ENCODE data around the gene PRR16. TPM values are rescaled to one million over a fixed set of nuclear protein-coding genes. Genes with fewer than 3 reads are reported as not detected.

PRR16 gene
- total RNA-seq, 2 donors from 2014 or later, result 1.2 to 1.4 TPM

DNA sequence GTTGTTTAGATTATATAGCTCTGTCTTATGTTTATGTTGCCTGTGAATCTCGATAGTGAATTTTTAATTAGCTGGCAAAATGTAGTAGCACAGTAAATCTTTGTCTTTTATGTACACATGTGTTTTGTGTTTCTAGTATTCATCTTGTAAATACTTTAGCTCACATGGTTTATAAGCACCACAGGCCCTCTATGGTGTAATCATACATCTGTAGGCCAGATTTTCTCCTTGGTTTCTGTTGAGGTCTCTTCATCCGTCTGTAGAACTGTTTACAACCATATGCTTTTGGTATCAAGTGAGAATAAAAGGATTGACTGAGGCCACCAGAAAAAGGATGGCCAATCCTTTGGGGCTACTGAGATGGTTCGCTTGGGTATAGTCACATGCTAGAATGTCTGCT is 45.0 kb downstream of the PRR16 start:
- H3K9me3 ChIP-seq, result no peaks in the 10 kb centered on the region
- DNase-seq, result no peak
- no peak overlapping the region for H3K9ac ChIP-seq (ENCODE audit: low read depth in 2 of 2, low read length in 2 of 2)
- no peak overlapping the region for H3K27ac ChIP-seq
- no peak overlapping the region for H3K4me3 ChIP-seq
- intact Hi-C loops (cut with DNase I), result no loop called here
- no peaks in the 10 kb centered on the region for H3K4me1 ChIP-seq
- H3K27me3 ChIP-seq, result no peaks in the 10 kb centered on the region
- no peaks in the 10 kb centered on the region for H3K36me3 ChIP-seq
- TF ChIP-seq, protein P1, sequence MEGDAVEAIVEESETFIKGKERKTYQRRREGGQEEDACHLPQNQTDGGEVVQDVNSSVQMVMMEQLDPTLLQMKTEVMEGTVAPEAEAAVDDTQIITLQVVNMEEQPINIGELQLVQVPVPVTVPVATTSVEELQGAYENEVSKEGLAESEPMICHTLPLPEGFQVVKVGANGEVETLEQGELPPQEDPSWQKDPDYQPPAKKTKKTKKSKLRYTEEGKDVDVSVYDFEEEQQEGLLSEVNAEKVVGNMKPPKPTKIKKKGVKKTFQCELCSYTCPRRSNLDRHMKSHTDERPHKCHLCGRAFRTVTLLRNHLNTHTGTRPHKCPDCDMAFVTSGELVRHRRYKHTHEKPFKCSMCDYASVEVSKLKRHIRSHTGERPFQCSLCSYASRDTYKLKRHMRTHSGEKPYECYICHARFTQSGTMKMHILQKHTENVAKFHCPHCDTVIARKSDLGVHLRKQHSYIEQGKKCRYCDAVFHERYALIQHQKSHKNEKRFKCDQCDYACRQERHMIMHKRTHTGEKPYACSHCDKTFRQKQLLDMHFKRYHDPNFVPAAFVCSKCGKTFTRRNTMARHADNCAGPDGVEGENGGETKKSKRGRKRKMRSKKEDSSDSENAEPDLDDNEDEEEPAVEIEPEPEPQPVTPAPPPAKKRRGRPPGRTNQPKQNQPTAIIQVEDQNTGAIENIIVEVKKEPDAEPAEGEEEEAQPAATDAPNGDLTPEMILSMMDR (IDR thresholded peaks at IDR 0.05), result no peak

DNA sequence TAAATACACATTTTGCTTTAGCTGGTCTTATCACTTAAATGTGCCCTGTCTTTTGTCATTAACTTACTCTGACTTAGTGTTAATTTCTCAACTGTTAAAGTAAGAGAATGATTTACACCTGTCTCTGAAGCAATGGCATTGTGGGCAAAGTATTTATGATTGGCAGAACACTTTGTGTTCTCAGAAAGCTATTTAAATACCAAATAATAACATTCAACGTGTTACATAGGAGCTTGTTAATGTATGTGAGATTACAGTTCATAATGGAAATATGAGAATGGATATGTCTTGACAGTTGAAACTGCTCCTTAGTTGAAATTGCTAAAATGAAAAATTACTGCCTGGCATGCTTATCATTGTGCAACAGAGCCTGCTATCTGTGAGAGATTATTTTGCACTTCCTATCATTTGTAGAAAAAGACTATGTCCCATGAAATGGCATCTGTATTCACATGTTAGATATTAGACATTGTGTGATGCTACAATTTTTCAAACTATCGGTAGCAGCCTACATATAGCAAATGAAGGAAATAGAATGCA is 46.1 kb downstream of the PRR16 start:
- H3K27ac ChIP-seq, result no peak overlapping the region
- no peak for DNase-seq
- no peaks in the 10 kb centered on the region for H3K9me3 ChIP-seq
- intact Hi-C loops (cut with DNase I), result no loop called here
- no peak overlapping the region for H3K9ac ChIP-seq (ENCODE audit: low read depth in 2 of 2, low read length in 2 of 2)
- no peak overlapping the region for H3K4me3 ChIP-seq
- no peaks in the 10 kb centered on the region for H3K27me3 ChIP-seq
- H3K4me1 ChIP-seq, result no peaks in the 10 kb centered on the region
- H3K36me3 ChIP-seq, result no peaks in the 10 kb centered on the region
- TF ChIP-seq, protein P1 (IDR thresholded peaks at IDR 0.05), result no peak

- H3K4me3 ChIP-seq, result no peak overlapping the region
- no peaks in the 10 kb centered on the region for H3K4me1 ChIP-seq
- no peak overlapping the region for H3K9ac ChIP-seq (ENCODE audit: low read depth in 2 of 2, low read length in 2 of 2)
- no peaks in the 10 kb centered on the region for H3K9me3 ChIP-seq
- no peak for DNase-seq
- H3K36me3 ChIP-seq, result no peaks in the 10 kb centered on the region
- H3K27me3 ChIP-seq, result no peaks in the 10 kb centered on the region
- TF ChIP-seq, protein P1 (IDR thresholded peaks at IDR 0.05), result no peak
- H3K27ac ChIP-seq, result no peak overlapping the region
- intact Hi-C loops (cut with DNase I), result no loop called here
Observed at GRCh38 chr5:120510994-120511686, 47.0 kb downstream of the PRR16 start.

DNA sequence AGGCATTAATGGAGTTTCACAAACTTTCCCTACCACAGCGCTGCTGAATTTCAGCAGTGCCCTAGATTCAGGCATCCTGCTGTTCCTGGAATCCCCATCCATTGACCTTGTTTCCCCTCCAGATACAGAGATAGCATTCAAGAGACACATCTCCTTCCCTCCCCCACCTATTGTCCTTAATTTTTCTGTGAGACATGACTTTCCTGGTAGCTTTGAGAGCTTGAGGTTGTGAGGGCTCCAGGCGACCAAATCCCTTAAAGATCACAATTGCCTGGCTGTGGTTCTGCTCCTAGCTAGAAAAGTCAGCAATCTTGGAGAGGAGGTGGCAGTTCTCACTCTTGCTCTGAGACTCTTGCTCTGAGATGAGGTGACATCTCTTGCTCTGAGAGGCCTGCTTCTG is 48.0 kb downstream of the PRR16 start:
- no peak overlapping the region for H3K4me3 ChIP-seq
- no peaks in the 10 kb centered on the region for H3K36me3 ChIP-seq
- H3K27ac ChIP-seq, result no peak overlapping the region
- TF ChIP-seq, protein P1 (IDR thresholded peaks at IDR 0.05), result no peak
- H3K27me3 ChIP-seq, result no peaks in the 10 kb centered on the region
- H3K9me3 ChIP-seq, result no peaks in the 10 kb centered on the region
- H3K4me1 ChIP-seq, result no peaks in the 10 kb centered on the region
- intact Hi-C loops (cut with DNase I), result no loop called here
- no peak for DNase-seq
- H3K9ac ChIP-seq (ENCODE audit: low read depth in 2 of 2, low read length in 2 of 2), result no peak overlapping the region

DNA sequence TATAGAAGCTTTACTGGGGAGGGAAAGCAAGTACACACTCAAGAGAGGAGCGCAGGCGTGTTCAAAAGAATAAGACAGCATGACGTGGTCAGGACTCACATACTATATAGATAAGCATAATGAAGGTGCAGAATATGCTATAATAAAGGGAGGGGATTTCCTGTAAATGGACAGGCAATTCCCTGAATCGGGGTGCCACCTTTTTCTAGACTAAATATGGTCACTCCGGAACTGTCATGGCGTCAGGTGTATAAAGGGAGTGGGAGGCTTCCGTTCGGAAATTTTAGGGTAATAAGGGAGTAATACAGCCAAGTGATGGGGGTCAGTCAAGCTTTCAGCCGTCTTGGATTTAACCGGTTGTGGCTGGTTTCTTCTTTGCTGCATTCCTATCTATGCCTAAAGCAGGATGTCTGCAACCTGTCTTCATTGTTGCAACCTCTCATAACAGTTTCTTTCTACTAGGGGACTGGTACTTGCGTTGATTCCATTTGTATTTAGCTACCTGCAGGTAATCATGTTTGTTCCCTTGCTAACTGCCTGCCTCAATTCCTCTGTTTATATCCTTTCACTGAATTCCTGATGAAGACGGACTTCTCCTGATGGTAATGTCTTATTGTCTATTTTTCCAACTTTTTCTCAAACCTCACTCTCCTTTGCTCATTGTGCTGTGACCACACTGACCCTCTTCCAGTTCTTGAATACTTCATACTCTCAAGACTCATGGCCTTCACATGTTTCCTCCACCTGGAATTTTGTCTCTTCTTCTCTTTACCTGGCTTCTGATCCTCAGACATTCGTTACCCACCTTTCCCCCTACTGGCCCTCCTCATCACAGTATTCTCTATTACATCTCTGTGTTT is 48.9 kb downstream of the PRR16 start:
- TF ChIP-seq, protein P1 (IDR thresholded peaks at IDR 0.05), result no peak
- Histone ChIP-seq H3K9ac (ENCODE audit: low read depth in 2 of 2, low read length in 2 of 2) (no peak overlapping the region), H3K27me3 (no peaks in the 10 kb centered on the region), H3K36me3 (no peaks in the 10 kb centered on the region), H3K9me3 (no peaks in the 10 kb centered on the region), H3K27ac (no peak overlapping the region), H3K4me3 (no peak overlapping the region), H3K4me1 (no peaks in the 10 kb centered on the region)
- intact Hi-C loops (cut with DNase I), result no loop called here
- no peak for DNase-seq

Measured in colonic mucosa (tissue), 4 donors.